AG10803 (cell line): ENCODE measurements around the gene DYRK1B.

Experiments used
- DNase-seq: peaks from one replicate; pipeline ENCODE4 v3.0.0; 2010; ENCODE audit warnings: low read depth
- H3K4me3 ChIP-seq: 2 replicates; pipeline ENCODE4 v1.5.1; 2011; ENCODE audit warnings: mild to moderate bottlenecking, low read length, control low read depth
- TF ChIP-seq, protein P1 (sequence below): conservative IDR thresholded peaks from 2 replicates; pipeline ENCODE4 v1.5.1; 2011; ENCODE audit warnings: mild to moderate bottlenecking, low read length, control low read depth, inconsistent platforms

Gene DYRK1B

DNA sequence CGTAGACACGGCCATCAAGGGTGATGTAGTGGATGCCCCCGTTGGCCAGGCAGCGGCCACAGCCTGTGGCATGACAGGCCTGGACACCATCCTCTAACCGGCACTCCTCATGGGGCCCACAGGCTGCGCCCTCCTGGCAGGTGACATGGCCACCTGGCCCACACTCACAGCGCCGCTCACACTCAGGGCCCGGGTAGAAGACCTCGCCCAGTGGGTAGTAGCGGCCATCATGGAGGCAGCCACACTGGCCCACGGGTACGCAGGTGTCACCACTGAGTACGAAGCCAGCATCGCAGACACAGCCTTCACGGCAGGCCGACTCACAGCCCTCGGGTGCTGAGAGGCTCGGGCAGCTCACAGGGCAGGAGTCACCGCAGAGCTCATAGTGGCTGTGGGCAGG is 39.4 kb upstream of the DYRK1B start:
- no peak overlapping the region for H3K4me3 ChIP-seq
- DNase-seq, result no peak

DNA sequence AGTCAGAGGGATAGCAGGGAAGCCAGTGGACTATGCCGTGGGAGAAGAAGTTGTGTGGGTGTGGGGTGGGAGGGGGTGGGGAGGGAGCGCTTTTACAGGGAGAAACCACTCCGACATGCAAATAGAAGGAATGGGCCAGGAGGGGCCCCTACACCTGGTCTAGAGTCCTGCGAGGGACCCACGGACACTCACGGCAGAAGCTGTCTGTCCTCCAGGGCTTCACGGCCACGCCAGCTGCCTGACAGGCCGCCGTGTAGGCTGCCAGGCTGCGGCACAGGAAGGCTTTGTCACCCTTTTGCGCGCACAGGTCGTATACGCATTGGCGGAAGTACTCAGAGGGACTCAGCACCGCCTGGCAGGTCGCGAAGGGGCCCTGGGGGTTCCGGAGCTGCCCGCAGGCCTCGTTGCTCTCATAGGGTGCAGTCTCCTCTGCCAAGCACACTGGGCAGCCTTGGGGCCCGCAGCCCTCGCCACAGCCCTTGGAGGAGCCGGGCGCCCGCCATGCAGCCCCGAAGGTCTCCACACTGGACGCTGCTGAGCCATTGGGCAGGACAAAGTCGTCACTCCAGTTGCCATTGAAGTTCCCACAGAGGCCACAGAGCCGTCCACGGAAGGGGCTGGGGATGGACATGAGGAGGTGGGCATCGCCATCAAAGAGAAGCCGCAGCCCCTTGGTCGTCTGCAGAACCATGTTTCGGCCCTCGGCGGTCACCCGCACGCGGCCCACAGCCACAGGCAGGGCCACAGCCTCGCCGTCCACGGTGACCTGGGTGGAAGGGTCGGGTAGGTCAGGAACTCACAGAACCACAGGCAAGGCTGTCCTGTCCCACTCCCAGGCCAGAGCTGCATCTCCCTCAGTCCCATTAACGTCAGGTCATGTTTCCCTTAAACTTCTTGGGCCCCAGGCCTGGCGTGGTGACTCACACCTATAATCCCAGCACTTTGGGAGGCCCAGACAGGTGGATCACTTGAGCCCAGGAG is 38.2 kb upstream of the DYRK1B start:
- TF ChIP-seq, protein P1, sequence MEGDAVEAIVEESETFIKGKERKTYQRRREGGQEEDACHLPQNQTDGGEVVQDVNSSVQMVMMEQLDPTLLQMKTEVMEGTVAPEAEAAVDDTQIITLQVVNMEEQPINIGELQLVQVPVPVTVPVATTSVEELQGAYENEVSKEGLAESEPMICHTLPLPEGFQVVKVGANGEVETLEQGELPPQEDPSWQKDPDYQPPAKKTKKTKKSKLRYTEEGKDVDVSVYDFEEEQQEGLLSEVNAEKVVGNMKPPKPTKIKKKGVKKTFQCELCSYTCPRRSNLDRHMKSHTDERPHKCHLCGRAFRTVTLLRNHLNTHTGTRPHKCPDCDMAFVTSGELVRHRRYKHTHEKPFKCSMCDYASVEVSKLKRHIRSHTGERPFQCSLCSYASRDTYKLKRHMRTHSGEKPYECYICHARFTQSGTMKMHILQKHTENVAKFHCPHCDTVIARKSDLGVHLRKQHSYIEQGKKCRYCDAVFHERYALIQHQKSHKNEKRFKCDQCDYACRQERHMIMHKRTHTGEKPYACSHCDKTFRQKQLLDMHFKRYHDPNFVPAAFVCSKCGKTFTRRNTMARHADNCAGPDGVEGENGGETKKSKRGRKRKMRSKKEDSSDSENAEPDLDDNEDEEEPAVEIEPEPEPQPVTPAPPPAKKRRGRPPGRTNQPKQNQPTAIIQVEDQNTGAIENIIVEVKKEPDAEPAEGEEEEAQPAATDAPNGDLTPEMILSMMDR, result no peak
- no peak overlapping the region for H3K4me3 ChIP-seq
- DNase-seq, result no peak

More for the DNA sequence above, 39.4 kb upstream of the DYRK1B start:
- TF ChIP-seq, protein P1, result no peak

DNA sequence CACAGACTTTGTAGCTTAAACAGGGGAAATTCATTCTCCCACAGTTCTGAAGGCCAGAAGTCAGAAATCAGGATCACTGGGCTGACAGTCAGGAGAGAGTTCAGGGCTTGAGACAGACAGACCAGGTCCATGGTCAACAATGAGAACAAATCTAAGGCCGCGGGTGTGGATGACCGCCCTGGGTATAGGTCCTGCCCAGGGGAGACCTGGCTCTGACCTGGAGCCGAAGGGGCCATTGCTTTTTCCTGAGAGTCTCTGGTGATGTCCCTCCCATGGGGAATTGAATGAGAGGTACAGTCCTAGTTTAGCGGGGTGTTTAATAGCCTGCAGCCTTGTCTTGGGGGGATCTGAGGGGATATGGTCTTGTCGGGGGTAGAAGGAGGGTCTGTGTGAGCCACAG is 37.4 kb upstream of the DYRK1B start:
- TF ChIP-seq, protein P1, result no peak
- no peak for DNase-seq
- H3K4me3 ChIP-seq, result no peak overlapping the region

DNA sequence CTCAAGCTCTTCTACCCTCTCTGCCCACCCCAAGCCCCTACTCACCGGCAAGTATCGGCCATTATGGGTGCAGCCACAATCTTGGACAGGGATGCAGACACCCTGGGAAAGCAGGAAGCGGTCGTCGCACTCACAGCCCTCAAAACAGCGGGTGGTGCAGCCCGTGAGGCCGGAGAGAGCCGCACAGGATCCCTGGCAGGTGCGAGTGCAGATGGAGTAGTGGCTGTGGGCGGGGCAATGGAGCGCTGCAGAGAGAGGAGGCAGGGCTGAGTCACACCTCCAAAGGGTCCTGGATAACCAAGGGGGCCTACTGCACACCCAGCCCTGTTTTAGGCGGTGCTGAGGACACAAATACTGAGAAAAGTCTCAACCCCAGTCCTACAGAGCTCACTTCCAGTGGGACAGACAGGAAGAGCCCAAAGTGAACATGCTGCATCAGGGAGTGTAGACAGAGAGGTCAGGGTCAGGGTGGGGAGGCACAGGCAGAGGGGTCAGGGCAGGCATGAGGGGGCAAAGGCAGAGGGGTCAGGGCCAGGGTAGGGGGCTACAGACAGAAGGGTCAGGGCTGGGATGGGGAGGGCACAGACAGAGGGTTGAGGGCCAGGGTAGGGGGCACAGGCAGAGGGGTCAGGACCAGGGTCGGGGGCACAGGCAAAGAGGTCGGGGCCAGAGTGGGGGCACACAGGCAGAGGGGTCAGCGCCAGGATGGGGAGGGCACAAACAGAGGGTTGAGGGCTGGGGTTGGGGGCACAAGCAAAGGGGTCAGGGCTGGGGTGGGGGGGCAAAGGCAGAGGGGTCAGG is 36.4 kb upstream of the DYRK1B start:
- no peak for DNase-seq
- TF ChIP-seq, protein P1, result no peak
- H3K4me3 ChIP-seq, result no peak overlapping the region

DNA sequence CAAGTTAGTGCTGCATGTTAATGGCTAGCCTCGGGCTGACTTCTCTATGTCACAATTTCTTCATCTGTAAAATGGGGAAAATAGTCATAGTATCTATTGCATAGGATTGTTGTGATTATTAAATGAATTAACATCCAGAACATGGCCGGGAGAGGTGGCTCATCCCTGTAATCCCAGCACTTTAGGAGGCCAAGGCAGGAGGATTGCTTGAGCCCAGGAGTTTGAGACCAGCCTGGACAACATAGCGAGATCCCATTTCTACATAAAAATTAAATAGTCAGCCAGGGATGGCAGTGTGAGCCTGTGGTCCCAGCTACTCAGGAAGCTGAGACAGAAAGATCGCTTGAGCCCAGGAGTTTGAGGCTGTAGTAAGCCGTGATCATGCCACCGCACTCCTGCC is 34.0 kb upstream of the DYRK1B start:
- TF ChIP-seq, protein P1, result no peak
- no peak for DNase-seq
- no peak overlapping the region for H3K4me3 ChIP-seq

DNA sequence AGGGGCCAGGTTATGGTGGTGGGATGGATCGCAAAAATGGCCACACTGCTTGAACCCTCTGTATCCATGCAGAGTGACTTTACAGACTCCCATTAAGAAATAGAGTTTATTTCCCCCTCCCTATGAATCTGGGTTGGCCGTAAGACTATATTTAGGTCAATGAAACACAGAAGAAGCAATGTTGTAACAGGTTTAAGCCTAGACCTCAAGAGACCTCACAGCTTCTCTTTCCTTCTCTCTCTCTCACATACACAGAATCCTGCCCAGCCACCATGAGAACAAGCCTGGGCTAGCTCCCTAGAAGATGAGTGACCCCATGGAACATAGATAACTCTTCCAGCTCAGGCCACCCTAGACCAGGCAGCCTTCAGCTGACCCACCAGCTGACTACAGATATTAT is 33.2 kb upstream of the DYRK1B start:
- TF ChIP-seq, protein P1, result no peak
- H3K4me3 ChIP-seq, result no peak overlapping the region
- DNase-seq, result no peak

DNA sequence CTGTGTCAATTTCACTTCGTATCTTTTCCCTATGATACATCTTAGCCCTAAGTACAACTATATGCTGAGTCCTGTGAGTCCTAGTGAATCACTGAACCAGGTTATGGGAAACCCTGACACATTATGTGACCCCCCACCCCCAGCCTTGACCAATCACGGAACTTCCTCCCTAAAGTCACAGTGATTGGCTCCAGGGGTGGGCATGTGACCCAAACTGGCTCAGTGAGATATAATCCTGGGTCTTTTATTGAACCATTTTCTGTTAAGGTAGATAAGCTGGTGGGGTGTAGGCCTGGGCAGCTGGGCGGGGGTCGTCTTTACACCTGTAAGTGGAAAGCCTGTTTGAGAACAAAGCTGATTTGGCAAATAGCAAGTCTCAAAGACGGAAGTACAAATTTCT is 32.0 kb upstream of the DYRK1B start:
- no peak for DNase-seq
- no peak overlapping the region for H3K4me3 ChIP-seq
- TF ChIP-seq, protein P1, result no peak
